SKM-1 treated with dmso at 0.1 percent for 144 hours (cell line): ENCODE measurements around the gene PSTPIP2.

ENCODE experiments used
- DNase-seq: peaks from one replicate; lab custom pipeline; 2025; ENCODE audit not compliant: unreplicated experiment; lab: John Stamatoyannopoulos, UW

PSTPIP2 gene

DNA sequence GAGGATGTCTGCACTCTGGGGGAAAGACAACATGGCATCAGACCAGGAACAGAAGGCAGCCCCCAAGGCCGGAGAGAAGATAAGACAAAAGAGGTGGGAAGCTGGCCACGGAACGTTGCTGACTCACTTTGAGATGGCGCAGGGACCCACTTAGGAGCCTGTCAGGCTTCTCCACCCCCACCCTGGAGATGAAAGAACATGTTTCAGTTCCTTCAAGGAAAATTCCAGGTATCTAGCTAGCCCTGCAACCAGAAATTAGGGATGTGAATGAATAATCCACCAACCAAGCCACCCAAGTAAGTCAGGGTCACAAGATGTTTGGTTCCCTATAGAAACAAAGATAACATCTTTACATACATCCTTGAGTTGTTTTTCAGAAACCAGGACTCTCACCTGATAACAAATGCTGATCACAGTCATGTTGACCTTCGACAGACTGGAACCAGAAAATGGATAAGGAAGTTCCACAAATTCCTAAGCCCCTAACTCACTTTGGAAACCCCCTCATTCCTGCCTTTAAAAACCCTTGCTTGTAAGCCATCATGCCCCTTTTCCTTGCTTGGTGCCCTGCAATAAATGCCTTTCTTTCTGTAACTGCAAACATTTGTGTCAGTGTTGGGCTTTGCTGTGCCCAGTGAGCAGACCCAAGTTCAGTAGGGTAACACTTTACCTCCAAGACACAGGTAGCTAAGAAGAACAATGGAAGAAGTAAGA lies 31.9 kb downstream of the PSTPIP2 start:
- no peak for DNase-seq

- no peak for DNase-seq
Measured at GRCh38 chr18:46037512-46038305, 34.4 kb downstream of the PSTPIP2 start.

DNA sequence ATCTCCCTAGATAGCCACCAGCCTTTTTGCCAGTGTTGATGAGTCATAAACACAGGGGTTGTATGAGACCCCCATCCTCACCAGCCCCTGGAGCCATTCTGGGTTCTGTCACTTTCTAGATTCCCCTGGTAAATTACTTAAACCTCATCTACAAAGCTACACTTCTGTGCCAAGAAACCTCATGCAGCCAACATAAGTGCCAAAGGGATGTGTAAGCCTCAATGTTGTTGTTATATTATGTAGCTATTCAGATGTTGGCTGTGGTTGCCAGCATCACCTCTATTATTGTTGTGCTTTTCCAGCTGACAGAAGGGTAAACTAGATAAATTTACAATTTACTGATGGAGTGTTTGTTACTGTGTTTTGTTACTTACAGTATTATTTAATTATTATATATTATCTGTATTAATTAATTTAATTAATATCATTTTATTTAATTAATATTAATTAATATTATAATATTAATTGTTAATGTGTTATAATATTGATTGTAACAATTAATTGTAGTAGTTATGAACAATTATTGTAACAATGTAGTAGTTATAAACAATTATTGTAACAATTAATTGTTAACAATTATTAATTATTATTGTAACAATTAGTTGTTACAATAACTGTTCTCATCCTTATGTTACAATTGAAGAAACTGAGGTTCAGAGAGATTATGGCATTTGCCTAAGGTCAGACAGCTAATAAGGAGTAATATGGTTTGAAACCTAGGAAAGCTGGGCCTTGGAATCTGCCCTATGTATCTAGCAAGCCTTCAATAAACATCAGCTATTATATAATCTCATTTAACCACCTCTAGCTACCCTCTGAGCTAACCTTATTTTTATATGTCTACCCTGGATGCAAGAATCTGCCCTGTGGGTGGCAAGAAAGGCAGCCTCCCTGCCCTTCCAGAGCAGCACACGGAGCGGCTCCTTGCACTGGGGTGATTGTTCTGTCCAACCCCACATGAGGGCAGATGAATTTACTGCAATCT lies 36.1 kb downstream of the PSTPIP2 start:
- no peak for DNase-seq

DNA sequence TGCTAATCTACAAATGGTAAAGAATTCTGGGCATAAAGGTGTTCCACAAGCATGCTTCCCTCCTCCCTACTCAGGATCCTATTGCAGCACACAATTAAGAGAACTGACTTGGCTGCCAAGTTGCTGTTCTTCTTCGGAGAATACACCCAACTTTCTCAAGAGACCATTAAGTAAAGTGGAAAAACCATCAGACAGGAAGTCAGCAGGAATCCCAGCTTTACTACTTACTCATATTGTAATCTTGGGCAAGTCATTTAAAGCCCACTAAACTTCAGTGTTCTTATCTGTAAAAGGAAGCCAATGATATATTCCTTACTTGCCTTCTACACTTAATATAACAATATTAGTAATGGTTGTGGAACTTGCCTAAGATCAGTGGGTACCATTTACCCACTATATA lies 37.8 kb downstream of the PSTPIP2 start:
- no peak for DNase-seq

DNA sequence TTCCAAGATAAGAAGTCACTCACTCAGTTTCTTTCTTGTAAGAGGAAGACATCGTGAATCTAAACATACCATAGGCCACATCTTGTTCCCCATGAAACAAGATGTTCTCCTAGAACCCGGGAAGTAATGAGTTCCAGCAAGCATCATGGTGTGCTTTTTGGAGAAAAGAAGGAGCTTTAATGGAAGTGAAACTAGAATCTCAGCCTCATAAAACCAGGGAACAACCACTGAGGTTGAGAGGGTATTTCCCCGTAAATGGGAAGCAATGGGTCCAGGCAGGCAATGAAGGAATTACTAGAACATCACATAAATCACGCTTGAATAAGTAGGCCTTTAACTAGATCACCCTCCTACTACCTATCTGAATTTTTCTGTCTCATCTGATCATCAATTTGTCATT lies 40.3 kb downstream of the PSTPIP2 start:
- no peak for DNase-seq

DNA sequence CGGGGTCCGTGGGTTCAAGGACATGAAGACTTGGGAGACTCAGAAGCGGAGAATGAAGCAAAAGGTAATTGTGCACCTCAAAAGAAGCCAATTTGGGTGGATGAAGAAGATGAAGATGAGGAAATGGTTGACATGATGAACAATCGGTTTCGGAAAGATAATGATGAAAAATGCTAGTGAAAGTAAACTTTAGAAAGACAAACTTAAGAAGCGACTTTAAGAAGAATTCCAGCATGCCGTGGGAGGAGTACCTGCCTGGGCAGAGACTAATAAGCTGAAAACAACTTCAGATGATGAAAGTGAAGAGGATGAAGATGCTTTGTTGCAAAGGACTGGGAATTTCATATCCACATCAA lies 43.5 kb downstream of the PSTPIP2 start:
- DNase-seq, result no peak

- DNase-seq, result no peak
Measured at GRCh38 chr18:46019936-46020335, 52.1 kb downstream of the PSTPIP2 start.

DNA sequence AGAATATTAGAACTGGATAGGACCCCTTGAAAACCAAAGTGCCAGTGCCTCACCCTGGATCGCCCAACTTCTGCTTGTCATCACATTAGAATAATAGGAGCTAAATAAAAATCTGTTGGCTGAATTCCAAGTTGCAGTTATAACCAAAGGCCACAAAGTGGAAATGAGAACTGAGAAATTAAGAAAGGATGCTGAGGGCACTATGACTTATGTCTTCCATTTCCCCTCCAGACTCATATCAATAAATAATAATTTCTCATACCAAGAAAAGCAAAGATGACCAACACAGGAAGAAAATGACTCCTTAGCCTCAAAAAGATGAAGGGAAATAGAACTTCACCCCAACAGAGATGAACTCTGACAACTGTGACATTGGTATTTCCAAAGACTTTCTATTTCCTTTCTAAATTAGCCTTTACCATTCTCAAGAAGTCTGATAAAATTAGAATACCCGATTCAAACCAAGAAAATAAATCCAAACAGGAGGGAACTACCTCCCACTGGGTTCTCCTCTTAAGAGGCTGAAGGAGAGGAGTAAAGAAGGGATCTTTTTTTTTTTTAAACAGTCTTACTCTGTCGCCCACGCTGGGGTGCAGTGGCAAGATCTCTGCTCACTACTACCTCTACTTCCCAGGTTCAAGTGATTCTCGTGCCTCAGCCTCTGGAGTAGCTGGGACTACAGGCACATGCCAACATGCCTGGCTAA lies 58.4 kb downstream of the PSTPIP2 start:
- no peak for DNase-seq

GRCh38 chr18:46010676-46011075 lies 61.4 kb downstream of the PSTPIP2 start:
- DNase-seq, result no peak

DNA sequence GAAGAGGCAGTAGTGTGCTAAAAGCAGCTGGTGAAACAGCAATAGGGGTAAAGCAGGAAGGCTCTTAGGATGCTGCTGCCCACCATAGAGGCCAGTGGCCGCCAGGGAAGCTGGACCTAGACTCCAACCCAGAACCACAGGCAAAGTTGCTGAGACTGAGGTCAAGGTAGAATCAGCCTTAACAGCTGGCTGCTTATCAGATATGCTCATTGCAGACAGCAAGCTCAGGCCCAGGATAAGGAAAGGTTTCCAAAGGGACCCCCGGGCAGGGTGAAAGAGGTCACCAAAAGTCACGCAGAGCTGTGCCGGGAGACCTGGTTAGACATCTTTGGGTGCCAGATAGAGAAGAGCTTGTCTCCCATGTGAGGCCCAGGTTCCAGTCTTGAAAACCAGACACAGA lies 62.0 kb downstream of the PSTPIP2 start:
- DNase-seq, result no peak

DNA sequence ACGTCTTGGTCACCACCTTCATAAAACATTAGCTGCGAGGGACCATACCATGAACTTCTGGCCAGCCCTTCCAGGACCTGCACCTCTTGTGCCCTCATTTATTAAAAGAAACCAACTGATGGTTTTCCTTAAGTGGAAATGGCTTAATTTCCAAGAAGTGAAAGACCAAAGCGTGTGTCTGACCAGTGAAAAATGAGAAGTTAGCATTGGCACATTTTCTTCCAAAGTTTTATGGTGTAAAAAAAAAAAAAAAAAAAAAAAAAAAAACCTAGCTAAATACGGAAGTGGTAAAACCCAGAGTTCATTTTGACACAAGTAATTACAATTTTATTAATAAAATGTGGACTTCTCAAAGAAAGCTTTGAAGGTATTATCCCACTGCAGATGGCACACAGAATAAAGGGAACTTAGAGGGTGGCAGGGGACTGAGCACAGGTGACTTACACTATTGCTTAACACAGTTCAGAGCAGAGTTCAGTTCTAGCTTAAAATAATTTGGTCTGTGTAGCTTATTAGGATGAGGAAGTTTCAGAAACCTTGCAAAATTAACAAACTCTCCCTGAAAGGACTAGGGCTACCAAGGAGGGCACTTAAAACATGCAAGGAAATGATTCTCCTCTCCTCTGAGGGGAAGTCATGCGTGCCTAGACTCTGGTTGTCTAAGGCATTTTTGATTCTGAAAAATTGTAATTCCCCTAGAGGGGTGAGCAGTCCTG lies 62.8 kb downstream of the PSTPIP2 start:
- DNase-seq, result peak; percentile 89

- no peak for DNase-seq
Measured at GRCh38 chr18:46008531-46008930, 63.5 kb downstream of the PSTPIP2 start.

GRCh38 chr18:46007165-46007564 lies 64.9 kb downstream of the PSTPIP2 start:
- DNase-seq, result no peak

GRCh38 chr18:46002934-46003333 lies 69.1 kb downstream of the PSTPIP2 start:
- DNase-seq, result no peak

DNA sequence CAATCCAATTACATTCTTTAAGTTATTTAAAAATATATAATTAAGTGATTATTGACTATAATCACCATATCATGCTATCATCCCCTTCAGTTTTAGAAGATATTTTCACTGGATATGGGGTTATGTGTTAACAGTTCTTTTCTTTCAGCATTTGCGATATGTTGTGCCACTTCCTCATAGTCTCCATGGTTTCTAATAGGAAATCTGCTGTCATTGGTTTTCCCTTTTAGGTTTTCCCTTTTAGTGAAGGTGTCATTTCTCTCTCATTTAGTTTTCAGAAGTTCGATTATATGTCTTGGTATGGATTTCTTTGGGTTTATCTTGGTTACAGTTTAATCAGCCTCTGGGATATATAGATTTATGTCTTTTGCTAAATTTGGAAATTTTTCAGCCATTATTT lies 70.2 kb downstream of the PSTPIP2 start:
- no peak for DNase-seq

DNA sequence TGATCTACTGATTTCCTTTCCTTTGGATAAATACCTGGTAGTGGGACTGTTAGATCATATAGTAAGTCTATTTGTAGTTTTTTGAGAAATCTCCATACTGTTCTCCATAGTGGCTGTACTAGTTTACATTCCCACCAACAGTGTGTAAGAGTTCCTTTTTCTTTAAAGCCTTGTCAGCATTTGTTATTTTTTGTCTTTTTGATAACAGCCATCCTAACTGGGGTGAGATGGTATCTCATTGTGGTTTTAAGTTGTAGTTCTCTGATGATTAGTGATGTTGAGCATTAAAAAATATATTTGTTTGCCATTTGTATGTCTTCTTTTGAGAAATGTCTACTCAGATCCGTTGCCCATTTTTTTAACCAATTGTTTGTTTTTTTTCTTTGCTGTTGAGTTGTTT lies 71.0 kb downstream of the PSTPIP2 start:
- DNase-seq, result no peak

DNA sequence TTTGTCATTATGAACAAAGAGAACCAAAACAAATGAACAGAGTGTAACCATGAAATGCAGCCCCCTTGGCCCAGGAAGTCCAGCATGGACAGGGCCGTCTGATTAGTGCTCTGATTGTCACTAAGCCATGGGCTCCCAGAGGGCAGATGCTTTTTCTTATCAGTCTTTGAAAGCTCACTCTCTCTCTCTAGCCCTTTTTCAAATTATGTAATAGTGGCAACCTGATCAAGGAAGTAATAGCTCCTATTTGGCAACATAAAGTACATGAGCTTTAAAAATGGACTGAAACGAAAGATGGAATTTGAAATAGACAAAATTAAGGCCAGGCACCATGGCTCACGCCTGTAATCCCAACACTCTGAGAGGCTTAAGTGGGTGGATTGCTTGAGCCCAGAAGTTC lies 72.5 kb downstream of the PSTPIP2 start:
- DNase-seq, result no peak

DNA sequence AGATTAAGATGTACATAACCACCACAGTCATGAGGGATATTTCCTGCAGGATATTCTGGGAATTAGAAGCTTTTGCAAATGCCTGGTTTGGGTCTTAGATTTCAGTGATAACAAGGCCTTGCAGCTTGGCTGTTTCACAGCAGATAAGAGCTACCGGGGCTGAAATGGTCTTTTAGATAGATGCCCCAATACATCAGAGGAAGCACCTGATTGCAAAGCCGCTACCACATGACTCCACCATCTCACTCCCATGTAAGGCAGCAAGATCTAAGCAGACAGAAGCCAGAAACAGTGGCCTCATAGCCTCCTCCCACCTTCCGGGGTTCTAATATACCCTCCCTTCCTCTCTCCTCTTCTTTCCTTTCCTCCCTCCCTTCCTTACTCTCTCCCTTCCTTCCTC lies 73.8 kb downstream of the PSTPIP2 start:
- no peak for DNase-seq

- no peak for DNase-seq
Measured at GRCh38 chr18:45997700-45998151, 74.3 kb downstream of the PSTPIP2 start.

- no peak for DNase-seq
Measured at GRCh38 chr18:45995461-45995860, 76.6 kb downstream of the PSTPIP2 start.
